Endothelial cell of umbilical vein (primary cell): ENCODE results near the gene SPIB. TPM values are rescaled to one million over a fixed set of nuclear protein-coding genes. Genes with fewer than 3 reads are reported as not detected.

ENCODE experiments used
- BruUV-seq: library from RNA; stranded (reverse); fragments of 400-500 nt; replicated peaks from 2 replicates; lab custom pipeline; 2021; lab: Mats Ljungman, UMichigan
- CTCF ChIA-PET: fragments of 300-600, 350-600 bp; sonication (Branson Sonifier 250); formaldehyde crosslinking; loops from one replicate; lab custom pipeline; 2021; ENCODE audit warnings: antibody characterized with exemption, inconsistent platforms; lab: Charles Lee
- POLR2A ChIA-PET: fragments of 300-600, 350-600 bp; sonication (Branson Sonifier 250); formaldehyde crosslinking; loops from one replicate; lab custom pipeline; 2021; ENCODE audit warnings: antibody characterized with exemption, inconsistent platforms; lab: Charles Lee
- DNase-seq: peaks from one replicate; pipeline ENCODE4 v3.0.0-alpha.2; 2011; ENCODE audit warnings: low read depth, low spot score
- FAIRE-seq: peaks from 2 replicates; lab custom pipeline; 2011; peaks lifted over from hg19 to GRCh38; lab: Jason Lieb, UNC
- H2AFZ ChIP-seq: 2 replicates; pipeline ENCODE4 v1.6.0; 2012; ENCODE audit warnings: low read depth, low read length, control low read depth, inconsistent platforms
- H3K27ac ChIP-seq: 2 replicates; pipeline ENCODE4 v1.5.1; 2011; ENCODE audit warnings: low read depth, mild to moderate bottlenecking, control low read depth, low read length, moderate library complexity; ENCODE audit not compliant: insufficient read depth
- H3K27me3 ChIP-seq, 2 experiments: 2 replicates each; pipeline versions ENCODE4 v1.6.0 to v1.6.1; 2011; ENCODE audit warnings: low read length in 2 of 2, mixed read lengths in 1 of 2; ENCODE audit not compliant: control insufficient read depth in 2 of 2, insufficient read depth in 2 of 2
- H3K36me3 ChIP-seq, 2 experiments: 2 replicates in 1 of 2; 3 replicates in 1 of 2; pipeline ENCODE4 v1.5.1; 2011; ENCODE audit warnings: low read length in 2 of 2, mild to moderate bottlenecking in 1 of 2, moderate library complexity in 1 of 2; ENCODE audit not compliant: control insufficient read depth in 2 of 2, insufficient read depth in 2 of 2; ENCODE audit errors: extremely low read depth in 1 of 2
- H3K4me1 ChIP-seq: 3 replicates; pipeline ENCODE4 v1.5.1; 2011; ENCODE audit warnings: mild to moderate bottlenecking, low read length; ENCODE audit not compliant: control insufficient read depth, insufficient read depth; ENCODE audit errors: extremely low read depth
- H3K4me2 ChIP-seq: 2 replicates; pipeline ENCODE4 v1.6.1; 2011; ENCODE audit warnings: low read length, control low read depth, mixed read lengths; ENCODE audit not compliant: insufficient read depth
- H3K4me3 ChIP-seq, 3 experiments: fragments of 200-600 bp in 1 of 3; sonication (generic), shearing (Covaris generic) in 1 of 3; replicated peaks in 1 of 3; 2 replicates each; pipeline ENCODE4 v1.5.1; 2011 to 2016; ENCODE audit warnings: control low read depth in 3 of 3, low read length in 3 of 3, mild to moderate bottlenecking in 2 of 3, inconsistent platforms in 1 of 3, low read depth in 1 of 3, moderate library complexity in 1 of 3; ENCODE audit not compliant: insufficient read depth in 1 of 3
- H3K79me2 ChIP-seq: 2 replicates; pipeline ENCODE4 v1.6.0; 2012; ENCODE audit warnings: low read length, inconsistent platforms; ENCODE audit not compliant: control insufficient read depth, insufficient read depth
- H3K9ac ChIP-seq: replicated peaks from 2 replicates; pipeline ENCODE3; 2011; ENCODE audit warnings: low read length, control low read depth; ENCODE audit not compliant: insufficient read depth; ENCODE audit errors: extremely low read depth
- H3K9me1 ChIP-seq: replicated peaks from 3 replicates; pipeline ENCODE4 v1.6.0; 2011; ENCODE audit warnings: mild to moderate bottlenecking, low read length; ENCODE audit not compliant: control insufficient read depth, insufficient read depth; ENCODE audit errors: extremely low read depth
- H3K9me3 ChIP-seq: replicated peaks from 2 replicates; pipeline ENCODE4 v1.5.1; 2012; ENCODE audit warnings: low read length, inconsistent platforms; ENCODE audit not compliant: control insufficient read depth, insufficient read depth
- H4K20me1 ChIP-seq: replicated peaks from 2 replicates; pipeline ENCODE3; 2011; ENCODE audit warnings: mild to moderate bottlenecking, low read length; ENCODE audit not compliant: control insufficient read depth, insufficient read depth; ENCODE audit errors: extremely low read depth
- EZH2 ChIP-seq: IDR thresholded peaks from 2 replicates; pipeline ENCODE4 v1.6.1; 2012; ENCODE audit warnings: borderline replicate concordance, low read depth, mild to moderate bottlenecking, moderate library complexity, low read length, inconsistent platforms; ENCODE audit not compliant: severe bottlenecking
- FOS ChIP-seq: IDR thresholded peaks from 2 replicates; pipeline ENCODE4 v1.6.1; 2011; ENCODE audit warnings: mild to moderate bottlenecking, low read length, moderate library complexity, borderline replicate concordance; ENCODE audit not compliant: insufficient read depth
- GATA2 ChIP-seq: IDR thresholded peaks from 2 replicates; pipeline ENCODE4 v1.7.0; 2011; ENCODE audit warnings: low read depth, mild to moderate bottlenecking, moderate library complexity, mixed read lengths, low read length; ENCODE audit not compliant: insufficient read length, insufficient read depth
- JUN ChIP-seq: IDR thresholded peaks from 2 replicates; pipeline ENCODE4 v1.6.1; 2011; ENCODE audit warnings: borderline replicate concordance, low read depth; ENCODE audit not compliant: insufficient read length, insufficient read depth
- MYC ChIP-seq: IDR thresholded peaks from one replicate; pipeline ENCODE4 v1.6.1; 2011; ENCODE audit warnings: mild to moderate bottlenecking, low read depth, low read length
- POLR2A ChIP-seq: IDR thresholded peaks from 2 replicates; pipeline ENCODE4 v1.6.1; 2012; ENCODE audit warnings: low read depth, mild to moderate bottlenecking, control low read depth, low read length
- POLR2AphosphoS5 ChIP-seq: IDR thresholded peaks from 2 replicates; pipeline ENCODE4 v1.6.1; 2012; ENCODE audit warnings: low read depth, mild to moderate bottlenecking, control low read depth, low read length, moderate library complexity; ENCODE audit not compliant: insufficient read depth
- dilution Hi-C: fragments of 300-500 bp; cut with MboI; formaldehyde crosslinking; loops from one replicate; pipeline ENCODE4 v1.15.0; 2019; ENCODE audit warnings: low sequenced_read_pairs; ENCODE audit not compliant: extremely low pct_ligation_motif_present
- intact Hi-C: fragments of 100-400 bp; cut with micrococcal nuclease; formaldehyde crosslinking; loops from one replicate; pipeline ENCODE4 v1.10.0; 2022
- polyA plus RNA-seq, 4 experiments: library from polyadenylated mRNA; depleted of rRNA in 3 of 4; stranded (reverse) in 3 of 4; unstranded in 1 of 4; fragments of >200 nt; gene quantifications; 2 replicates each; pipeline versions ENCODE4 v1.2.1 to v1.2.3, GENCODE V29; 2011 to 2012; ENCODE audit warnings: missing spikeins in 1 of 4
- total RNA-seq: library from RNA; stranded (reverse); gene quantifications from 2 replicates; pipeline ENCODE4 v1.2.3, GENCODE V29; 2021
- TF ChIP-seq, protein P1 (sequence below): IDR thresholded peaks from 2 replicates; pipeline ENCODE4 v1.6.1; 2011; ENCODE audit not compliant: insufficient read depth, insufficient read length
- TF ChIP-seq, protein P2 (sequence below), 2 donors: IDR thresholded peaks; 1 replicate in 1 of 2; 2 replicates in 1 of 2; pipeline ENCODE4 v1.5.1; 2011; ENCODE audit warnings: low read length in 2 of 2, mild to moderate bottlenecking in 2 of 2, moderate library complexity in 2 of 2, control low read depth in 1 of 2, inconsistent platforms in 1 of 2, low read depth in 1 of 2; ENCODE audit not compliant: insufficient read depth in 1 of 2; ENCODE audit errors: extremely low read depth in 1 of 2

The SPIB gene
- total and polyA plus RNA-seq, 2 donors (not counting 3 experiments of a cell fraction or from before 2014, with no cell fraction given): not detected

DNA sequence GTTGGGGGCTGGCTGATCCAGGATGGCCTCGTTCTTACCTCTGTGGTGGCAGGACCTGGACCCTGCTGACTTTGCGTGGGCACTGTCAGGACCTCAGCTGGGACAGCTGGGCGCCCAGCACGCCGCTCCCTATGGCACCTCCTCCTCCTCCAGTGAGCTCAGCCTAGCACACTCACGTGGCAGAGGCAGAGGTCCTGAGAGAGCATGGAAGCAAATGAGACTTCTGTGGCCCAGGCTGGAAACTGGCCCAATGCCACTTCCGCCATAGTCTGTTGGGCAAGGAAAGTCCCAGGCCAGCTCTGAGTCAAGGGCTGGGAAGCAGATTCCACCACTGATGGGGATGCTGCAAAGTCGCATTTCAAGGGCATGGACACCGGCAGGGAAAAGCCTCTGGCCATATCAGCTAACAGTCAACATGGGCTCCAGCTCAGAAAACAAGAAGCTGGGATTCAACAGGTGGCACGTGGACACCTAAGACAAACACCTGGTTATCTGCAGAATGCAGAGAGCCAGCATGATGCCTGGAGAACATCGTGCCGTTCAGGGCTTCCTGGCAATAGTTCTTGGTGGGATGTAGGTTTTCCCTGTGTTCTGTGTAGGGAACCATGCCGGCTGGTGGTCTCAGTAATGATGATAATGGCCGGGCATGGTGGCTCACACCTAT, 30.6 kb downstream of the SPIB start:
- Histone ChIP-seq H3K9ac (no peak overlapping the region), H3K9me3 (no peaks in the 10 kb centered on the region), H3K4me2 (no peak overlapping the region), H2AFZ (no peak overlapping the region), H3K79me2 (no peaks in the 10 kb centered on the region), H3K36me3 (no peaks in the 10 kb centered on the region), H3K4me1 (no peaks in the 10 kb centered on the region), H3K27ac (no peak overlapping the region), H3K9me1 (no peaks in the 10 kb centered on the region), H3K4me3 (no peak overlapping the region), H4K20me1 (no peaks in the 10 kb centered on the region), H3K27me3 (no peaks in the 10 kb centered on the region)
- dilution Hi-C loops: no loop called here
- no peak for TF ChIP-seq EZH2
- no peak for TF ChIP-seq FOS
- TF ChIP-seq POLR2AphosphoS5: no peak
- TF ChIP-seq, protein P1, sequence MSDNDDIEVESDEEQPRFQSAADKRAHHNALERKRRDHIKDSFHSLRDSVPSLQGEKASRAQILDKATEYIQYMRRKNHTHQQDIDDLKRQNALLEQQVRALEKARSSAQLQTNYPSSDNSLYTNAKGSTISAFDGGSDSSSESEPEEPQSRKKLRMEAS: no peak
- TF ChIP-seq POLR2A: no peak
- TF ChIP-seq, protein P2, sequence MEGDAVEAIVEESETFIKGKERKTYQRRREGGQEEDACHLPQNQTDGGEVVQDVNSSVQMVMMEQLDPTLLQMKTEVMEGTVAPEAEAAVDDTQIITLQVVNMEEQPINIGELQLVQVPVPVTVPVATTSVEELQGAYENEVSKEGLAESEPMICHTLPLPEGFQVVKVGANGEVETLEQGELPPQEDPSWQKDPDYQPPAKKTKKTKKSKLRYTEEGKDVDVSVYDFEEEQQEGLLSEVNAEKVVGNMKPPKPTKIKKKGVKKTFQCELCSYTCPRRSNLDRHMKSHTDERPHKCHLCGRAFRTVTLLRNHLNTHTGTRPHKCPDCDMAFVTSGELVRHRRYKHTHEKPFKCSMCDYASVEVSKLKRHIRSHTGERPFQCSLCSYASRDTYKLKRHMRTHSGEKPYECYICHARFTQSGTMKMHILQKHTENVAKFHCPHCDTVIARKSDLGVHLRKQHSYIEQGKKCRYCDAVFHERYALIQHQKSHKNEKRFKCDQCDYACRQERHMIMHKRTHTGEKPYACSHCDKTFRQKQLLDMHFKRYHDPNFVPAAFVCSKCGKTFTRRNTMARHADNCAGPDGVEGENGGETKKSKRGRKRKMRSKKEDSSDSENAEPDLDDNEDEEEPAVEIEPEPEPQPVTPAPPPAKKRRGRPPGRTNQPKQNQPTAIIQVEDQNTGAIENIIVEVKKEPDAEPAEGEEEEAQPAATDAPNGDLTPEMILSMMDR (IDR thresholded peaks at IDR 0.05; ENCODE audit: extremely low read depth in 1 of 2, insufficient read depth in 1 of 2, low read depth in 1 of 2, low read length in 2 of 2): no peak
- TF ChIP-seq GATA2: no peak
- no peak for TF ChIP-seq MYC
- TF ChIP-seq JUN: no peak
- CTCF ChIA-PET: interaction anchor here (0.9 to 1.3 kb wide), 3 partner anchors 12 to 80 kb away, joined by 3 to 4 read pairs (median 3); no protein-coding TSS in a partner anchor
- DNase-seq (no peak), FAIRE-seq (no peak)
- BruUV-seq: no TSS peak
- intact Hi-C loops: no loop called here
- POLR2A ChIA-PET: no interaction called here
